Stomach (tissue), 4 donors: ENCODE results near the gene COL1A2.
A peak's percentile ranks its signal among the peaks of the same experiment; 100 is the strongest.

Experiments used
- CTCF ChIP-seq, 7 experiments: fragments of 450-650 bp in 4 of 7; fragments of 200-600 bp in 3 of 7; sonication (generic) in 3 of 7; IDR thresholded peaks; one replicate each; pipeline ENCODE4 v1.5.1; 2016 to 2019; ENCODE audit warnings: antibody characterized with exemption in 7 of 7, control low read depth in 2 of 7, mild to moderate bottlenecking in 1 of 7
- EP300 ChIP-seq: sonication (generic); formaldehyde crosslinking; IDR thresholded peaks from one replicate; pipeline ENCODE4 v1.6.1; 2017; ENCODE audit warnings: antibody characterized with exemption
- POLR2A ChIP-seq, 4 donors: fragments of 450-650 bp; IDR thresholded peaks; one replicate each; pipeline ENCODE4 v1.6.1; 2016; ENCODE audit warnings: antibody characterized with exemption in 4 of 4, control low read depth in 2 of 4, mild to moderate bottlenecking in 1 of 4, moderate library complexity in 1 of 4

- TF ChIP-seq CTCF (IDR thresholded peaks at IDR 0.05) (peak in 5 of 7 experiments; percentile 59 to 78 (median 72)), EP300 (no peak), POLR2A (IDR thresholded peaks at IDR 0.05) (no peak)
Observed at GRCh38 chr7:94395141-94396036, 694 bp downstream of the COL1A2 start.
